HL-60 (cell line): ENCODE results near the gene FFAR2.

Experiments used
- CTCF ChIP-seq: IDR thresholded peaks from one replicate; pipeline ENCODE4 v1.5.1; 2011; ENCODE audit warnings: low read length, control low read depth, inconsistent platforms; ENCODE audit not compliant: insufficient read depth
- GABPA ChIP-seq: IDR thresholded peaks from 2 replicates; pipeline ENCODE4 v1.6.1; 2012; ENCODE audit warnings: low read depth
- POLR2AphosphoS5 ChIP-seq: IDR thresholded peaks from 2 replicates; pipeline ENCODE4 v1.6.1; 2012; ENCODE audit warnings: low read depth
- REST ChIP-seq: IDR thresholded peaks from 2 replicates; pipeline ENCODE4 v1.6.1; 2012; ENCODE audit warnings: low read depth; ENCODE audit not compliant: insufficient replicate concordance
- SPI1 ChIP-seq: IDR thresholded peaks from 2 replicates; pipeline ENCODE4 v1.6.1; 2012; ENCODE audit warnings: low read depth, mild to moderate bottlenecking, borderline replicate concordance

- TF ChIP-seq CTCF: no peak
- TF ChIP-seq GABPA: no peak
- no peak for TF ChIP-seq POLR2AphosphoS5
- no peak for TF ChIP-seq REST
- no peak for TF ChIP-seq SPI1
Measured at GRCh38 chr19:35399948-35400772, 47.9 kb upstream of the FFAR2 start.
